NCI-H1105 treated with DMSO at 0.1 percent for 48 hours (cell line): ENCODE results near the gene FAM168B.

Experiments
- DNase-seq: peaks from one replicate; lab custom pipeline; 2025; lab: John Stamatoyannopoulos, UW

The FAM168B gene

GRCh38 chr2:131022731-131023130 lies 70.5 kb downstream of the FAM168B start:
- no peak for DNase-seq

- peak; percentile 29 for DNase-seq
Observed at GRCh38 chr2:131016826-131017741, 76.2 kb downstream of the FAM168B start.

GRCh38 chr2:131015764-131016163 lies 77.5 kb downstream of the FAM168B start:
- no peak for DNase-seq

GRCh38 chr2:131014141-131014540 lies 79.1 kb downstream of the FAM168B start:
- DNase-seq, result no peak

- no peak for DNase-seq
Observed at GRCh38 chr2:131011486-131011885, 81.8 kb downstream of the FAM168B start.

GRCh38 chr2:131010566-131010965 lies 82.7 kb downstream of the FAM168B start:
- DNase-seq, result no peak

GRCh38 chr2:131009713-131010475 lies 83.4 kb downstream of the FAM168B start:
- no peak for DNase-seq

- no peak for DNase-seq
Observed at GRCh38 chr2:131008967-131009366, 84.3 kb downstream of the FAM168B start.

GRCh38 chr2:131006561-131006960 lies 86.7 kb downstream of the FAM168B start:
- no peak for DNase-seq

- no peak for DNase-seq
Observed at GRCh38 chr2:131005216-131005935, 87.9 kb downstream of the FAM168B start.

- DNase-seq, result no peak
Observed at GRCh38 chr2:131004446-131005209, 88.6 kb downstream of the FAM168B start.

- no peak for DNase-seq
Observed at GRCh38 chr2:130998561-130998960, 94.7 kb downstream of the FAM168B start.
